Measurements from ENCODE around the gene LDLRAD3. TPM values are rescaled to one million over a fixed set of nuclear protein-coding genes. Genes with fewer than 3 reads are reported as not detected.
A peak's percentile ranks its signal among the peaks of the same experiment; 100 is the strongest.

The LDLRAD3 gene
- total and polyA plus RNA-seq, 5 donors, result 1.8 to 7.0 (median 3.5) TPM

DNA sequence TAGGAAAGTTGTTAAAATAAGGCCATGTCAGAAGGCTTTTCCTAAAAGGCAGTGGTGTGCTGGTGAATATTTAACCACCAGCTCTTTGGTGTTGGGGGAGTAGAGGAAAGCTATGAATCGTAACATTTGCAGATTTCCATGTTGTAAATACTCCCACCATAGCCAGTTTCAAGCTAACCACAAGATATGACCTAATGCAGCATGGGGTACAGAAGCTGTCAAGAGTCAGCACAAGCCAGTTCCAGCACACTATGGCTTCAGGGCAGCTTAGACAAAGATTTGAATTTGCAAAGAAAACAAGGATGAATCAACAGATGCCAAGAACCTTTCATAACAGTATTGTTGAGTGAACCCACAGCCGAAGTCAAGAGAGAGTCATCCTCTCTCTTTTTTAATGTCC is 305.4 kb downstream of the LDLRAD3 start:
- H3K9me3 ChIP-seq (ENCODE audit: control insufficient read depth, low read length), result no peaks in the 10 kb centered on the region
- DNase-seq (no peak), ATAC-seq (no peak)
- peaks cover 2% of the 10 kb centered on the region for H3K27me3 ChIP-seq (ENCODE audit: control insufficient read depth, insufficient read depth)
- H3K4me3 ChIP-seq (ENCODE audit: low read length), result no peak overlapping the region
- WGBS, result 70% methylated on average over 2 of the region's 2 CpGs
- H3K27ac ChIP-seq (ENCODE audit: low read length), result no peak overlapping the region
- intact Hi-C loops (cut with DNase I), result no loop called here
- H3K4me1 ChIP-seq (ENCODE audit: control insufficient read depth, insufficient read depth, low read length), result no peaks in the 10 kb centered on the region

DNA sequence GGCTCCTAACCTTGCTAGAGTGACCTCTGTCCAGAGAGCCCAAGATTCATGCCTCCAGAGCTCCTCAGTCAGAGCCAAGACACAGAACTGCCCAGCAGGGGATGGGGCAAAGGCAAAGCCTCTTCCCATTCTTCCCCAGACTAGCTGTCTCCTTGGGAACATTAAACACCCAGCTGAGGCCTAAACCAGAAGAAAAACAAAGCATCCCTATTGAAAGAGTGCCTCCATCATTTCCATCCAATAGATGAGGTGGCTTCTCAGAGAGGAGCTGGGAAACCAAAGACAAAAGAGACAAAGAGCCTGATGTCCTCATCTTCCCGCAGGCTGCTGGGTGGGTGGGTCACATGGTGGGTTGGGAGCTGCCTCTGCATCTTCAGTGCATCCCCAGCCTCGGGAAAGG is 308.0 kb downstream of the LDLRAD3 start:
- peaks cover 4% of the 10 kb centered on the region for H3K9me3 ChIP-seq (ENCODE audit: control insufficient read depth, low read length)
- H3K4me1 ChIP-seq (ENCODE audit: control insufficient read depth, insufficient read depth, low read length), result no peaks in the 10 kb centered on the region
- intact Hi-C loops (cut with DNase I), result loop anchor here in 1 of 4 donors (10.0 kb wide), 1 partner anchor 117 kb away; no protein-coding TSS in a partner anchor
- H3K4me3 ChIP-seq (ENCODE audit: low read length), result no peak overlapping the region
- DNase-seq (no peak), ATAC-seq (no peak)
- no peak overlapping the region for H3K27ac ChIP-seq (ENCODE audit: low read length)
- WGBS, result 77% methylated on average over 2 of the region's 2 CpGs
- no peaks in the 10 kb centered on the region for H3K27me3 ChIP-seq (ENCODE audit: control insufficient read depth, insufficient read depth)

DNA sequence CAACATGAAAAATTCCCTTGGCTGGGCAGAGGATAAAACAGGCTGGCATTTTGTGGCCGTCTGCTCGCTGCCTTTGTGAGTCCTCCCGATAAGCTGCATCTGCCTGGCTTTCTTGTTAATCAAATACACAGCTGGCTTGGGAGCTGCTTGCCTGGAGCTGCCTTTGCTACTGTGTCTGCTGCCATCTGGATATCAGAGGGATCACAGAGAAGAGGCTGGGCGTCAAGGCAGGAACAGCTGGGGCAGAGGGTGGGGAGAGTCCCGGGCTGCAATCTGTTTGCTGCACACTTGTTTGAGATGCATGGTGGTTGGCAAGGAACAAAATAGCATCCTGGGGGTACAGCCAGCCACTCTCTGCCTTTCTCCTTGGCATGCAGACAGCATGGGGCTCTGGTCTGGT is 309.4 kb downstream of the LDLRAD3 start:
- H3K4me1 ChIP-seq (ENCODE audit: control insufficient read depth, insufficient read depth, low read length), result no peaks in the 10 kb centered on the region
- H3K27ac ChIP-seq (ENCODE audit: low read length), result no peak overlapping the region

DNA sequence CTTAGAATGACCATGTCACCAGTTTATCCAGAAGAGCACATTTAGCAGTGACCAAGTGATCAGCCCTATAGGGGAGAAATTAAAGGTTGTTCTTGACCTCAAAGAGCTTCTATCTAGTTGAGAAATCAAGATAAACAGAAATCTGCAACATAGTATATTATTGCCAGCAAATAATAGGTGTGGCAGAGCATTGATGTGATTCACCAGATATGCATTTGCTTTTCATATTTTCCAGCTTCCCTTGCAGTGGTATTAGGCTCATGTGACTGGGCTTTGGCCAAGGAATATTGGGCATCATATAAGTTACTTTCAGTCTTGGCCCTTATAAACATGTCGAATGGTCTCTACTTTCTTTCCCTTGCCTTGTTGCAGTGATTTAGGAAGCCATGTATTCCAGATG is 310.9 kb downstream of the LDLRAD3 start:
- 92% methylated on average over 1 of the region's 1 CpG for WGBS
- ATAC-seq (no peak), DNase-seq (no peak)
- Histone ChIP-seq H3K4me1 (ENCODE audit: control insufficient read depth, insufficient read depth, low read length) (no peaks in the 10 kb centered on the region), H3K9me3 (ENCODE audit: control insufficient read depth, low read length) (peaks cover 4% of the 10 kb centered on the region), H3K27ac (ENCODE audit: low read length) (no peak overlapping the region), H3K4me3 (ENCODE audit: low read length) (no peak overlapping the region), H3K27me3 (ENCODE audit: control insufficient read depth, insufficient read depth) (no peaks in the 10 kb centered on the region)
- intact Hi-C loops (cut with DNase I), result loop anchor here in 1 of 4 donors (10.0 kb wide), 1 partner anchor 120 kb away; no protein-coding TSS in a partner anchor

More for the DNA sequence above, 309.4 kb downstream of the LDLRAD3 start:
- Histone ChIP-seq H3K27me3 (ENCODE audit: control insufficient read depth, insufficient read depth) (no peaks in the 10 kb centered on the region), H3K4me3 (ENCODE audit: low read length) (no peak overlapping the region), H3K9me3 (ENCODE audit: control insufficient read depth, low read length) (peaks cover 4% of the 10 kb centered on the region)
- 40% methylated on average over 5 of the region's 5 CpGs for WGBS
- intact Hi-C loops (cut with DNase I), result loop anchor here in 1 of 4 donors (10.0 kb wide), 1 partner anchor 118 kb away; no protein-coding TSS in a partner anchor
- DNase-seq (no peak), ATAC-seq (no peak)

DNA sequence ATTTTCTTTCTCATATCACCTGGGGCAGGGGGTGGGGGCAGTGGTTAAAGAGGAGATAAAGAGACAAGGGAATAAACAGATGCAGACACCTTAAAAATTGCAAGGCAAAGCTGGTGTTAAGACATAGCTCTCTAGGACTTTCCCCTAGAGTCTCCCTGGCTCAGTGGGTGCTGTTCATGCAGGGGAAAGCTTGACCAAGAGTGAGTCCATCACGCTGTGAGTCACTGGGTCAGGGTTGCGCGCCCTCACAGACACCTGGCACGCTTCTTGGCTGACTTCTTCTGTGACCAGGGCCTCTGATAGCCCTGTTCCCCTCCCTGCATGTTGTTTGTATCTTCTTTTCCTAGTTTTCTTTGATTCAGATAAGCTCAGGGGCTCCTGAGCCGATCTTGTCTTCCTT is 313.5 kb downstream of the LDLRAD3 start:
- no peak for ATAC-seq
- H3K4me1 ChIP-seq (ENCODE audit: control insufficient read depth, insufficient read depth, low read length), result no peaks in the 10 kb centered on the region
- intact Hi-C loops (cut with DNase I), result loop anchor here in 1 of 4 donors (10.0 kb wide), 1 partner anchor 123 kb away; no protein-coding TSS in a partner anchor
- H3K9me3 ChIP-seq (ENCODE audit: control insufficient read depth, low read length), result peaks cover 4% of the 10 kb centered on the region
- no peak overlapping the region for H3K27ac ChIP-seq (ENCODE audit: low read length)
- H3K4me3 ChIP-seq (ENCODE audit: low read length), result no peak overlapping the region
- DNase-seq, result no peak
- no peaks in the 10 kb centered on the region for H3K27me3 ChIP-seq (ENCODE audit: control insufficient read depth, insufficient read depth)
- WGBS, result 73% methylated on average over 5 of the region's 5 CpGs

DNA sequence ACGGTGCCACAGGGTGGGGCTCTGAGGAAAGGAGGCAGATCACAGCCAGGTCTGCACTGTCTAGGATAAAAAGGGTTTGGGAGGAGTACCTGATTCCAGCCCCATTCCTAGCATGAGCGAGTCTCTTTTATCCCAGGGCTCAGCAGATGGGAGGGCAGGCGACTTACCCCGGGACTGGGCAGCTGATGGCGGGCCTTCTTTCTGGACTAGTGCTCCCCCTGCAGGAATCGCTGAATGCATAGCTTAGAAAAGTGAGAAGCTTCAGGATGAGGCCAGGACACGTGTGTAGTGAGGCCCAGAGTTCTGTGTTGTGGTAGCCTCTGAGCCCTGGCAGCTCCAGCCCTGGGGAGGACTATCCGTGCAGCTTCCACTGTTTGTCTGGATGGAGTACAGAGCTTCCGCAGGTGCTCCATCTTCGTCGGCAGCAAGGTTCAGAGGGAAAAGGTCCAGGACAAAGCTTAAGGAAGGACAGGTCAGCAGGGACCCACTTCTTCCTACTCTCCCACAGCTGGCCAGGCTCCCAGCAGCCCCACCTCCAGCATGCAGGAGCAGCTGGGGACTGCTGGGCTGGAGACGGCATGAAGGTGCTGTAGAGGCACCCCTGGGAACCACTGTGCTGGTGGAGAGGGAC is 315.0 kb downstream of the LDLRAD3 start:
- peak; percentile 48 to 72 (median 53) for DNase-seq
- no peaks in the 10 kb centered on the region for H3K27me3 ChIP-seq (ENCODE audit: control insufficient read depth, insufficient read depth)

DNA sequence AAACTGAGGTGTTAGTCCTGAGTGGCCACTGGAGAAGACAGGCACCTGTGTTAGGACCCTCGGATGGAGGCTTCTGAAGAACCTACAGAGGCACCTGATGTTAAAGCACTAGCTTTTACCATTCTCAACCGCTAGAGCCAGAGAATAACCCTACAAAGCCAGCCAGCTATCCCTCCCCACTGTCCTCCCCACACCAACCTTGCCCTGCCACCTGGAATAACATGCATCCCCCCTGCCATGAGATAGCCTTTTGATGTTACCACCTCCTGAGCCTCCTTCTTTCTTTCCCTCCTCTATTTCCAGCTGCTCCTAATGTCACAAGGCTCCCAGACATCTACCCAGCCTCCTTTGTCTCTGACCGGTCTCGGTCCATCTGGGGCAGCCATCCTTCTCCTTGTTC is 317.2 kb downstream of the LDLRAD3 start:
- WGBS, result 90% methylated on average over 4 of the region's 4 CpGs
- Histone ChIP-seq H3K9me3 (ENCODE audit: control insufficient read depth, low read length) (peaks cover 3% of the 10 kb centered on the region), H3K27me3 (ENCODE audit: control insufficient read depth, insufficient read depth) (no peaks in the 10 kb centered on the region), H3K4me3 (ENCODE audit: low read length) (no peak overlapping the region), H3K4me1 (ENCODE audit: control insufficient read depth, insufficient read depth, low read length) (no peaks in the 10 kb centered on the region), H3K27ac (ENCODE audit: low read length) (no peak overlapping the region)
- DNase-seq (no peak), ATAC-seq (no peak)
- intact Hi-C loops (cut with DNase I), result loop anchor here in 2 of 4 donors (10.0 kb wide), 3 partner anchors 436 to 776 kb away; partner anchors contain the start of gene FJX1 (in 1 of the 2)

More for the DNA sequence above, 315.0 kb downstream of the LDLRAD3 start:
- peak; percentile 58 to 80 for ATAC-seq
- Histone ChIP-seq H3K9me3 (ENCODE audit: control insufficient read depth, low read length) (peaks cover 4% of the 10 kb centered on the region), H3K4me3 (ENCODE audit: low read length) (no peak overlapping the region), H3K4me1 (ENCODE audit: control insufficient read depth, insufficient read depth, low read length) (no peaks in the 10 kb centered on the region), H3K27ac (ENCODE audit: low read length) (no peak overlapping the region)
- intact Hi-C loops (cut with DNase I), result loop anchor here in 2 of 4 donors (2.0 to 10.0 kb wide), 2 partner anchors 124 to 642 kb away; no protein-coding TSS in a partner anchor
- 30% methylated on average over 12 of the region's 12 CpGs for WGBS

DNA sequence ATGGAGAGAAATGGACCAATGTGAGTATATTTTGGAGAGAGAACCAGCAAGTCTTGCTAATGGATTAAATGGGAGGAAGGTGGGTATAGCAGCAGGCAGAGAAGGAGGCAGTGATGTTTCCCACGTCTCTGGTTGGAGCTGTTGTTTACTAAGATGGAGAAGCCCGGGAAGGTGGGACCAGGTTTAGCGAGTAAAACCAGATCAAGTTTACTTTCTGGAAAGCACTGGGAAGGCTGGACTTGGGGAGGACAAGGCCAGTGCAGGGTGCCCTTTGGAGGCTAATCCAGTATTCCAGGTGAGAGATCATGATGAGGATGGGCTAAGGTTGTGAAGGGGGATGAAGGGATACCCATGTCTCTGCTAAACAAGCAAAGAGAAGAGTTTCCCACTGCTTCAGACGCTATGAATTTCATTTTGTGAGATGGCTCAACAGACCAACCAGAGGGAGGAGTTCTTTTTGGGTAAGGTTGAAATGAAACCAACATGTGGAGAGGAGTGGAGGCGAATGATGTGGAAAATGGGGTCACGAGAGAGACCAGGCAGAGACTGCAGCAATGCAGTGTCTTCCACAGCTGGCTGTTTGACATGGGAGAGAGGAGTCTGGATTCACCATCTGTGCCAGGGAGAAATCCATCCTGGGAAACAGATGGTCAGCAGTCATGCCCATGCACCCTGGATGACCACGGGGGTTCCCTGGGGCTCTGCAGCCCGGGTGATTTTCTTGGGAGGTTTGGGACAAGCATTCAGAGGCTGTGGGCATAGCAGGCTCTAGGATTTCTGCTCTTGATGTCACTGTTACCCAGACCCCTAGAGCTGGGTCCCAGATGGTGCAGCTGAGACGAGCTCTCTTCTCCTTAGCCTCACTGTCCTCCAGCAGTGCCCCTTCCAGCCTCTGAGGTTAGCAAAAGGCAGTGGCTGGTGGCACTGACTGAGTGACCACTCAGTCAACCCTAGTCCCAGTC is 320.4 kb downstream of the LDLRAD3 start:
- DNase-seq (no peak), ATAC-seq (no peak)
- WGBS, result 73% methylated on average over 9 of the region's 9 CpGs
- H3K4me1 ChIP-seq (ENCODE audit: control insufficient read depth, insufficient read depth, low read length), result no peaks in the 10 kb centered on the region
- intact Hi-C loops (cut with DNase I), result loop anchor here in 2 of 4 donors (10.0 kb wide), 3 partner anchors 439 to 779 kb away; partner anchors contain the start of gene FJX1 (in 1 of the 2)
- no peak overlapping the region for H3K4me3 ChIP-seq (ENCODE audit: low read length)
- no peaks in the 10 kb centered on the region for H3K27me3 ChIP-seq (ENCODE audit: control insufficient read depth, insufficient read depth)
- no peaks in the 10 kb centered on the region for H3K9me3 ChIP-seq (ENCODE audit: control insufficient read depth, low read length)
- H3K27ac ChIP-seq (ENCODE audit: low read length), result no peak overlapping the region

DNA sequence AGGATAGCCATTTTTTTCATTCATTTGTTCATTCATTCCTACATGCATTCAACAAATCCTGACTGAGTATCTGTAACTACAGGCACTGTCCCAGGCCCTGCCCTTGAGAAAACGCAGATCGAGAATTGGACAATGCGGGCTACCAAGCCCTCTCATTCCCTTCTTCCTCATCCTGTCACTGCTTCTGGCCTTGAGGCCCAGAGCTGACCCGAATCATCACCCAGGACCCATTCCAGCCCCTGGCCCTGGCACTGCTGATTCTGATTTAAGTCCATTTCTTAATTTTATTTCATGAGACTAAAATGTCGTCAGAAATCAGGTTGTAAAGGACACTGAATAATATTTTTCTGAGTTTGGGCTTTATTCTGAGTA is 321.1 kb downstream of the LDLRAD3 start:
- Histone ChIP-seq H3K27ac (ENCODE audit: low read length) (no peak overlapping the region), H3K4me3 (ENCODE audit: low read length) (no peak overlapping the region), H3K27me3 (ENCODE audit: control insufficient read depth, insufficient read depth) (no peaks in the 10 kb centered on the region), H3K9me3 (ENCODE audit: control insufficient read depth, low read length) (no peaks in the 10 kb centered on the region), H3K4me1 (ENCODE audit: control insufficient read depth, insufficient read depth, low read length) (no peaks in the 10 kb centered on the region)
- no peak for DNase-seq
- intact Hi-C loops (cut with DNase I), result loop anchor here in 3 of 4 donors (5.0 to 10.0 kb wide), 4 partner anchors 440 to 780 kb away; partner anchors contain the start of gene FJX1 (in 1 of the 3)
- no peak for ATAC-seq
- 72% methylated on average over 5 of the region's 5 CpGs for WGBS

DNA sequence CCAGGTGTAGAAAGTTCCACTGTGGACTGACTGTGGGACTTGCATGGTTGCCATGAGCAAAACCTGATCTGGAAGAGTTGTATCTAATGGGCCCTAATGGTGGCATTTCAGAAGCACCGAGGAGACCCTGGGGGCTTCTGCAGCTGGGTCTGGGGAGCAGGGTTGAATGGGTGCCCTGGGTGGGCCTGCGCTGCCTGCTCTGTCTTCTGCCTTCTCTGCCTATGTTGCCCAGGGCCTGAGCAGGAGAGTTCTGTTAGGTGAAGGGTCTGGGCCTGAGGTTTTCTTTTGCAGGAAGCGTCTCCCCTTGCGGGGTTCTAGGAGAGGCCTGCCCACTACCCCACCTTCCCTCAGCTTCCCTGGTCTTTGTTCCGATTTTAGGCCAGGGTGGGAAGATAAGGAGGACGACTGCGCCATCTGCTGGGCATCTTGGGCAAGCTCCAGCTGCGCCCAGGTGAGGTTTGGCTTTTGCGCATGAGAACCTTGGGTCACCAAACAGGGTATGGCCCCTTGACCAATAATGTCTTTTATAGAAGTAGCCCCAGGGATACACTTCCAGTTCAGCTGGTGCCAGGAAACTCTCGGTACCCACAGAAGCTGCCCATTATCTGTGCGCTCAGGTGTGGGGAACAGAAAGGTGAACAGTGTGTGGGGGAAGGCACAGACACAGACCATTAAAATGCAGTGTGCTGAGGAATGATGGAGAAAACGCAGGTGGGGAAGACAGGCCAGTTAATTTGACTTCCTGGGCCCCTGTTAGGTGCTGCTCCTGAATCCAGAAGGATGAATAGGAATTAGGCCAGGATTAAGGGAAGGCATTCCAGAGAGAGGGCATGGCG is 322.1 kb downstream of the LDLRAD3 start:
- intact Hi-C loops (cut with DNase I), result loop anchor here in 3 of 4 donors (2.0 to 10.0 kb wide), 5 partner anchors 441 to 781 kb away; partner anchors contain the start of gene FJX1 (in 1 of the 3)
- DNase-seq (peak; percentile 34 to 72 (median 64)), ATAC-seq (peak; percentile 66 to 82)
- no peaks in the 10 kb centered on the region for H3K4me1 ChIP-seq (ENCODE audit: control insufficient read depth, insufficient read depth, low read length)
- H3K4me3 ChIP-seq (ENCODE audit: low read length), result no peak overlapping the region
- H3K27me3 ChIP-seq (ENCODE audit: control insufficient read depth, insufficient read depth), result no peaks in the 10 kb centered on the region
- no peaks in the 10 kb centered on the region for H3K9me3 ChIP-seq (ENCODE audit: control insufficient read depth, low read length)
- H3K27ac ChIP-seq (ENCODE audit: low read length), result no peak overlapping the region
- WGBS, result 40% methylated on average over 13 of the region's 13 CpGs

Data from right cardiac atrium (tissue), 5 donors.